HTERT RPE-1 (cell line): ENCODE results near the gene MAGI1.
"Not testable (repeated sequence)": the region's sequence is repeated elsewhere in the genome, so short reads cannot be mapped to it uniquely, and the experiment has no call there.

ENCODE experiments used
- in situ Hi-C: fragments of 300-500 bp; cut with MboI; formaldehyde crosslinking; loops from 4 replicates; pipeline ENCODE4 v1.14.3; 2020; ENCODE audit warnings: low sequenced_read_pairs

Gene MAGI1

GRCh38 chr3:65914740-65915367, 123.9 kb downstream of the MAGI1 start:
- in situ Hi-C loops, result no loop called here

- in situ Hi-C loops, result no loop called here
Measured at GRCh38 chr3:65914032-65914739, 124.5 kb downstream of the MAGI1 start.

GRCh38 chr3:65912647-65913046, 126.1 kb downstream of the MAGI1 start:
- in situ Hi-C loops, result no loop called here

- in situ Hi-C loops, result no loop called here
Measured at GRCh38 chr3:65908588-65908987, 130.1 kb downstream of the MAGI1 start.

DNA sequence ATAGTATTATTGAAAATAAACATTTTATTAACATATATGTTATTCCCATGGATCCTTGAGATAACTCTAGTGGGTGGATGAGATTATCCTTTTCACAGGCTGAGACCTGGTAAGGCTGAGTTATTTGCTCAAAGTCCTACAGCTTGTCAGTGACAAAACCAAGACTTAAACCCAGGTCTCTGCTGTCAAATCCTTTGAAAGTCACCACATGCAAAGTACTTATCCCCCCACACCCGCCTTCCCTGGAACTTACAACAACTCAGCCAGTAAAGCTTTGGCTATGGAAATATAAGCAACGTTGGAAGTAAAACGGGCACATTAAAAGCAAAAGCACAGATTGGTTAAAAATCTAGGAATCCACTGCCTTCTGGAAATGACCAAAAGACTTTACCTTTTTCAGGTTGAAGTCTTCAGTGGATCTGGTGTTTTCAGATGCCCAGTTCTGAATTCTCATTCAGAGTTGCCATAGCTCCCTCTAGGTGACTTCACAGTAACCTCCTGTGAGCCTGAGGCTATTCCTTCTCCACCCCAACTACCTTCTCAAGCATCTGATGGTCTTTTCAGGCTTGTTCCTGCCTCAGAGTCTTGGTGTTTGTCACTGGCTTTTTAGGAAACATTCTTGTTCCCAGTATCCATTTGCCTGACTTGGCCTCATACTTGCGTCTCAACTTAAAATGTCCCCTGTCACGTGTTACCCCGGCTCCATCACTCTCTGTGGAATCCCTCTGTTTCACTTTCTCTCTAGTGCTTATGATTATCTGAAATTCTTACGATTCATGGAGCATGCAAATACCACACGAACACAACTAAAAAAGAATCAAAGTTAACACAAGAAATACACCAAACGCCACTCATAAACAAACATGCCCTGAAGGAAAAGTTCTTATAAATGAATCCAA, 131.2 kb downstream of the MAGI1 start:
- in situ Hi-C loops, result no loop called here

- in situ Hi-C loops, result no loop called here
Measured at GRCh38 chr3:65905771-65906170, 132.9 kb downstream of the MAGI1 start.

GRCh38 chr3:65904016-65904415, 134.7 kb downstream of the MAGI1 start:
- in situ Hi-C loops, result no loop called here

DNA sequence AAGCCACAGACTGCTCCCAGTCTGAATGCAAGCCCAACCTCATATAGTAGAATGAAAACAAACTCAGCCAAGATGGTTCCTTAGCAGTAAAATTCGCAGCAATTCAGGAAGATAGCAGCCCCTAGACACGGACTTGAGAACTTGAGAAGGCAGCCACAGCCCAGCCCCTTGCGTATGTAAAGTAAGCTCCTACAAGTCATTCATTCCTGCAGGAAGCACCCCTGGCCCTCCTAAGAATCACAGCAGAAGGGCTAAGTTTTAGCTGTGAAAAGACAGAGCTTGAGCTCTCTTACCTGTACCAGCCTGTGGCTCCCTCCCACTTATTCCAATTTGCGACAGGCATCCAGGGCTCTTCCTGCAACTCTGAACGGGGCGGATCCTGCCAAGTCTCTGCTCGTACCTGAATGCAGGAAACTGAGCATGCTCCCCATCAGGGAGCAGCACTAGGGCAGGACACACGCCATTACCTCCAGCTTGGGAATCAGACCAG, 136.4 kb downstream of the MAGI1 start:
- in situ Hi-C loops, result no loop called here

DNA sequence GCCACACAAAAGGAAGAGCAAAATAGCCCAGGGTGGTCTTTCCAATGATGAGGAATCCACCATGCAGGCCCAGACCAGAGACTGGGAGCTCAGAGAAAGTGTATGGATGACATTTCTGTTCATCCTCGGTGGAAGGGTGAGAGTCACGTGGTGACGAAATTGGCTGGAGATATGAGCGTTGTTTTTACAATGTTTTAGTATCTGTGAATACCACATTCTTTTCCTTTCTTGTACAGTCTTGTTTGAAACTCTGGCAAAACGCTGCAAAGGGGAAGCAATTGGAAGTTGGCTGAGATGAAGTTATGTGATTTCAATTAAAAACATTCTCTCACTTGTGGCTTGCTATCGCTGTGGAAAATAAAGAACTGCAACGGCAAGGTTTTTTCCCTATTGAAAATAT, 137.5 kb downstream of the MAGI1 start:
- in situ Hi-C loops, result no loop called here

DNA sequence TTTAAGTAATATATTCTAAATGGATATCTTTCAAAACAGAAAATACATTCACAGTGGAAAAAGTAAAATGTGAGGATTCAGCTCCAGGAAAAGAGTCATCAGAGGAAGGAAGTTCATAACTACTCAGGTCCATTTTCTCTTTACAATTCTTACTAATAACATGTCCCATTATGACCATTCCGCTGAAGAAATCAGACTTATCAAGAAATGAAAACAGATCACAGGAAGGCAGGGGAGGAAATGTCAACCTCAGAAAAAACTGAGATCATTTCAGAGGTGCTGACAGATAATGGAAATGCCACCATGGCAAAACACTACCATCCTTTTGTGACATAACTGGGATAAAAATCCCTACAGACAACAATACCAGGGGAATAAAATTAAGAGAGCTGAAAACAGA, 139.5 kb downstream of the MAGI1 start:
- in situ Hi-C loops, result no loop called here

DNA sequence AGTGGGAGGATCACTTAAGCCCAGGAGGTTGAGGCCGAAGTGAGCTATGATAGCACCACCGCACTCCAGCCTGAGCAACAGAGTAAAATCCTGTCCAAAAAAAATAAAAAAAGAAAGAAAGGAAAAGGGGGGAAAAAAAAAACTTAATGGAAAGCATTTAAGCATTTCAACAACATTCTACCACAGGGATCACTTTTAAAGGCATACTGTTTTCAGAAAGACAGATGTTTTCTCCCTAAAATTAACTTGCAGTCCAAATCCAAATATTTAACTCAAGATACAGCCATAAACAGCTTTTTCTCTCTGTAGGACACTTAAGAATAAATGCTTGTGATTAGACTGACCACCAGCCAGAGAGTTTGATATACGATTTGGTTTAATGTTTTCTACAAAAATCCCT, 141.0 kb downstream of the MAGI1 start:
- in situ Hi-C loops, result no loop called here

GRCh38 chr3:65896321-65896720, 142.4 kb downstream of the MAGI1 start:
- in situ Hi-C loops, result no loop called here

GRCh38 chr3:65894679-65895453, 143.9 kb downstream of the MAGI1 start:
- in situ Hi-C loops, result no loop called here

DNA sequence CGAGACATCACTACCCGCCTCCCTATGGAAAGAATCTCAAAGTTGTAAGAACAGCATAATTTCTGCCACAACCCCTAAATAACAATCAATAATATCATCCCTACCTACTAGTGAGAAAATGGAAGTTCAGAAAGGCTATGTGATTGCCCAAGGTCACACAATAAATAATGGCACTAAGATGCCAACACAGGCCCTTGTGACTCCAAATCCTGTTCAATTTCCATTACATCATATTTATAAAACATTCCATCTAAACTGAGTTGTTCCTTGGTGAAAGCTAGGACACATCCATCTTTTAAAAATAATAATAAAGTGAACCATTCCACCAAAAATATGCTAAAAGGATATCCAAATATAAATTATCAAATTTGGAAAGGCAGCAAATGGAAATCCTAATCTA, 144.6 kb downstream of the MAGI1 start:
- in situ Hi-C loops, result no loop called here

- in situ Hi-C loops, result no loop called here
Measured at GRCh38 chr3:65893631-65894030, 145.1 kb downstream of the MAGI1 start.

DNA sequence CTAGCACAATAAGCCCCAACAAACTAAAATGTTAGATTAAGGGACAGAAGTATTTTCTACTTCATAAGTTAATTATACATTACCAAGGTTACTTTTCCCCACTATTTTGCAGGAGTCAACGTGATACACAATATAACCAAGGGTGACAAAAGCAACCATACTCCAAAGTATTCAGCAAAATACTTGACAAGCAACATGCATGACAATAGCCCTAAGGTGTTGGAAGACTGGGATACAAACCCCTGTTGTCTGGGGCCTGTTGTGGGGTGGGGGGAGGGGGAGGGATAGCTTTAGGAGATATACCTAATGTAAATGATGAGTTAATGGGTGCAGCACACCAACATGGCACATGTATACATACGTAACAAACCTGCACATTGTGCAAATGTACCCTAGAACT, 147.2 kb downstream of the MAGI1 start:
- in situ Hi-C loops, result not testable (repeated sequence)

- in situ Hi-C loops, result no loop called here
Measured at GRCh38 chr3:65890328-65890727, 148.4 kb downstream of the MAGI1 start.

- in situ Hi-C loops, result no loop called here
Measured at GRCh38 chr3:65889707-65890099, 149.0 kb downstream of the MAGI1 start.

DNA sequence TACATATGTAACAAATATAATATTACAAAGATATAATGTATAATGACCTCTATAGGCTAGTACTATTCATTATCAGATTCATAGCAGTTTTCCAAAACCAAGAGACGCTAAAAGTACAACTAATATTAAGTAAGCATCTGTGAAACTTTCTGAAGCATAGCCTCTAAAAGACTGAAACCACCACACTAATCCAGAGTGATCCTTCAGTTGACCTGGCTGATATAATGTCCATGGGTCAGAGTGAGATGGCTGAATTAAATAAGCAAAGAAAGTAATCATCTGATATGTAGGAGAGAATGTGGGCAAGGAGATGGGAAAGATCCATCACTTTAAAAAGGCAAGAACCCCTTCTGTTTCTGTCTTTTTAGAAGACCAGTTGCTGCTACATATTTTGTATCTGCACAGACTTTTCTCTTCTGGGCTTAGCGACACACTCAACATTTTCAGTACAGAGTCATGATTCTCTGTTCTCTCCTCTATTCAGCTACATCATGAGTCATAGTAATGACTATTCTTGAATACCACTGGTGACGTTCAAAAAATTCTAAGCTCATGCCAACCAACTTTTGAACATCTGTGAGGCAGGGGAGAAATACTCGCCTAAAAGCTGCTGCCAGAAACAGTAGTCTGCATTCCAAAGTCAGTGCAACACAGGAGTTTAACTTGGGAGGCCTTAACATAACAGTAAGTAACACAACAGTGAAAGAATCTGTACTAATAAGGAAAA, 149.6 kb downstream of the MAGI1 start:
- in situ Hi-C loops, result no loop called here

DNA sequence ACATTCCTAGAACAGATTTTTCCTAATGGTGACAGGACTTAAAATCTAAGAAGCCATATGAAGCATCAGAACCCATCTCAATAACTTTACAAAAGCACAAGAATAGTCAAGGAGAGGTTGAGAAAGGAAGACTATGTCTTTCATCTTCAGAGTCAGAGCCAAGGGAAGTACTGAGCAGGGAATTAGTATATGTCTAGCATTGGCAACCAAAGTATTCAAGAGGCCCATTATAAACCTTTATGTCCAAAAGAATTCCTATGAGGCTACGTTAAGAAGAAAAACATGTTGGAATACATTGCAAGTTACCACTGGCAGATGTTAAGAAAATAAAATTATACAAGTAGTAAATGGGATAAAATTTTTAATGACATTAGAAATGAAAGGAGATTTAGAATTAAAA, 150.5 kb downstream of the MAGI1 start:
- in situ Hi-C loops, result no loop called here
